Measurements from ENCODE around the gene NSG2.
"Not testable (repeated sequence)": the region's sequence is repeated elsewhere in the genome, so short reads cannot be mapped to it uniquely, and the experiment has no call there.

Gene NSG2

DNA sequence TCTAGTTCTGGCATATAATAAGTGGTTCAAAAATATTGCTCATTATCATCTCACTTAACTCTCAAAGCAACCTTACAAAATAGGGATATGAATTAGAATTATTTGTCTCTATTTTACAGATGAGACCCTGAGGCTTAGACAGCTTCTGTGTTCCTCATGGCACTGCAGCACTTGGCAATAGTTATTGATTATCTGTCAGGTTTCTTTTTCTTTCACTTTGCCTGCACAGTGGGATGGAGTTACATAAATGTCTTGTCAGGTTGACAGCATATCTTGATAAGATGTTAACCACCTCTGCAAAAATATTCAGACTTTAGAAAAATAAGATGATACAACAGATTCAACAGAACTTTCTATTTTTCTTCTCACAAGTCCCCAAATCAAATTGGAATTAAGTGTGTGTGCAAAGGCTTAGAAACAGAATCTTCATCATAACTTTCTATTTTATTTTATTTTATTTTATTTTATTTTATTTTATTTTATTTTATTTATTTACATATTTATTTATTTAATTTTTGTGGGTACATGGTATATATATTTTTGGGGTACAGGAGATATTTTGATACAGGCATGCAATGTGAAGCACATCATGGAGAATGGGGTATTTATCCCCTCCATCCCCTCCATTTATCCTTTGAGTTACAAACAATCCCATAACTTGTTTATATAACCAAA, 17.7 kb downstream of the NSG2 start:
- DNase-seq = no peak

GRCh38 chr5:174064171-174064570, 18.7 kb downstream of the NSG2 start:
- DNase-seq = no peak

DNA sequence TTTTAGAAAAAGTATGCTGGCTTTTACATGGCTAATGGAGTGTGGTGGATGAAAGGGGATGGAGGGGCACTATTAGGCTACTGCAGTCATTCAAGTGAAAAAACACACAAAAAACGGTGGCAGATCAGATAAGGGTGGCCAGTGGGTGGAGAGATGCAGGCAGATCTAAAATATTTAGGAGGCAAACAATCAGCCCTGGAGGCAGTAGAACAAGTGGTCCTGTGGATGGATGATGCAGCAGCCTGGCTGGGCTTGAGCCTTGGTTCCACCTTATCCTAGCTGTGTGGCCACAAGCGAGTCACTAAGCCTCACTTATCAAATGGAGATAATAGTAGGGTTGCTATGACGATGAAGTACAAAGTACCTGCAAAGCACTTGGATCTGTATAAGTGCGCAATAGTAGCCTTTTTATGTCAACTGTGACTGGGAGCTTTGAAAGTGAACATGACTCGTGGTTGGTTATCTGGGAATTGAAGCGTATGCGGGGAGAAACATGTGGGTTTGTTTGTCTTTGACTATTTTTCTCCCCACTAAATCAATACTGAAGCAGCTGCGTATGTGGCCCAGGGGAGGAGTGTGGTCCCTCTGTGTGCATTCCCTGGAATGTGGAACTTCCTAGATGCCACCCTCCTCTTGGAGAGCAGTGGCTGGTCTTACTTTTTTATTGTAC, 20.2 kb downstream of the NSG2 start:
- no peak for DNase-seq

DNA sequence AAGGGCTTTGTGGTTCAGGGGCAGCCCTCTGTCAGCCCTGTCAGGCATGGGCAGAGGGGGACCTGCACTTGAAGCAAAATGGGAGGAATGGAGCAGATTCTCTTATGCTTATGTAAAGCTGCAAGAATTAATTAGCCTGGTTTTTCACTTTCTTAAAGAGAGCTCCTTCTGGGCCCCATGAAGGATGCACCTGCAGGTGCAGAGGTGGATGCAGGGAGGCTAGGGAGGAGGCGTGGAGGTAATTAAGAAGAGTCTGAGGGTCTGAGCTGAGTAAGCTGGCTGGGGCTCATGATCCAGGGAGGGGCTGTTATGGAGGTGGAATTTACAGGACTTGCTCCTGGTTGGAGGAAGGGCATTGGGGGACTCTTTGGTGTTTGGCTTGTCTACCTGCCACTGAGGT, 22.0 kb downstream of the NSG2 start:
- DNase-seq = no peak

DNA sequence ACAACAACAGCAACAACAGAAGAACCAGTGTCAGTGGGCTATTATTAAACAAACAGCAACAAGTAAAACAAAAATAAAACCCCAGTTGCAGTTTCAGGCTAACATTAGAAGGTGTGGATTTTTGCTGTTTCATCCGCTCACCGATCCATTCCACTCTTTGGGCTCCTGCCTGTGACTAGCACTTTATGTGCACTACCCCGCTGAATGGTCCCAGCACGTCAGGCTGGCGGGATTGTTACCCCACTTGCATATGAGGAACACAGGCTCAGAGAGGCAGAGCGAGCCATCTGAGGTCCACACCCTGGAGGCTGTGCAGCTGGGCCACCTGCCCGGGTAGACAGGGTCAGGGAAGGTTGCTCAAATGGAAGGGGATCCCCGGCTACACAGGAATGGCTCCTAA, 26.0 kb downstream of the NSG2 start:
- DNase-seq = no peak

DNA sequence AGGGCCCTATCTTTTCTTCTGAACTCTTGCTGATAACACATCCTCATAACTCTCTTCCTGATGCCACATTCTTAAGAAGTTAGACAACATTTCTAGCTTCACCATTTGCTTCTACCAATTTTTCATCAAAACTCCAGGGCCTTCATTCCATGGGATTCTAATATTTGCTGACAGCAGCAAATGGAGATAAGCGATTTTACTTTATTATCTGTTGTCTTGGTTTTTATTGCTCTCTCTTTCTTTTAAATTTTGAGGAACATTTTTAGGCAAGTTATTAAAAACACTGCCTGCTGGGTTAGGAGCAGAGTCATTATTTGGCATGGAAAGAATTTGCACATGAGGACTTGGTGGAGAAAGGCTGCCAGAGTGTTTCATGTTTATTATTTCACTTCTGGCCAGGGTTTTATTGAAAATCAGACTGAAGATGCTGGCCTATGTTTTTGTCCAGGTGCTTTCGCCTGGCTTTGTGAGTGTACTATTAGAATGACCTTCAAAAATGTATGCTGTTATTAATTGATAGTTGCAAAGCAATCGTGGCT, 27.7 kb downstream of the NSG2 start:
- DNase-seq = no peak

DNA sequence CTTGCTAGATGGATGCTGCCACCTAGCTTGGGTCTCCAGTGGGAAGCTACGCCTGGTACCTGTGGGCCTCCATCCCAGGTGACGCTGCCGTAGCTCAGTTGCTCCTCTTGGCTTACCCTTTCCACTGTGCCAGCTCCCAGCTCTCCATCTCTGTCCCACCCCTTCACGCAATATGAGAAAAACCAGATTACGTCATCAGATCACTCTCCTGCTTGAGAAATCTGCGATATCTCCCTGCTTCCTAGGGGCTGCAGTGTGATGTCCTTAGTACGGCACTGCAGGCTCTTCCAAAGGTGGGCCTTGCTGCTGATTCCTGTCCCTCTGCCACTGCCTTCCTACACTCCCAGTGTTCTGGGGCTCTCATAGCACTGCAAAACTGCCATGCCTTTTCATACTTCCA, 28.9 kb downstream of the NSG2 start:
- DNase-seq = no peak

DNA sequence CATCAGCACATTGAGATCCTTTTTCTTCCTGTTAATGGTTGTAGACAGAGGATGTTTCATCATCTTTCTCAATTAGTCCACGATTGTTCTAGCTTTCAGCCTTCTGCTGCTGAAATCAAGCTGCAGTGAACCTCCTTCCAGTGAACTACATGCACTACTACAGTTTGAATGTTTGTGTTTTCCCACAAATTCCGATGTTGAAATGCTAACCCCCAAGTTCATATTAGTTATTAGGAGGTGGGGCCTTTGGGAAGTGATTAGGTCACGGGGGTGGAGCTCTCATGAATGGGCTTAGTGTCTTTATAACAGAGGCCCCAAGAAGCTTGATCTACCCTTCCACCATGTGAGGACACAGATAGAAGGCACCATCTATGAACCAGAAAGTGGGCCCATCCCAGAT, 32.9 kb downstream of the NSG2 start:
- DNase-seq = no peak

DNA sequence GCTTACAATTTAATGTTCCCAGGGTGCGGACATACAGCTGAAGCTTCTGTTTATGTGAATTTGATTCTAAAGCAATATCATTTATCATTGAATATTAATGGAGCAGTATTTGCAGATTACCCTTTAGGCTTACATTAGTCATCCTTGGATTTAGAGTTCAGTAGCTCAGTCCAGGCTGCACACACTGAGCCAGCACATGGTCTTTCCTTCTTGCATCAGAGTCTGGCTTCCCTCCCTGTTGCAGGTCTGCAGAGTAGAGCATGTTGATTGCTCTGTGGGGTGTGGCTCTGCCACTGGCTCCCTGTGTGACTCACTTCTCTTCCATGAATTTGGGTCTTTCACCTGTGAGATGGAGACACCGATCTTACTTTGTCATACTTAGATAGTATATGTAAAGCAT, 36.8 kb downstream of the NSG2 start:
- DNase-seq = no peak

- no peak for DNase-seq
These were observed 37.7 kb downstream of the NSG2 start for GRCh38 chr5:174083056-174083827.

DNA sequence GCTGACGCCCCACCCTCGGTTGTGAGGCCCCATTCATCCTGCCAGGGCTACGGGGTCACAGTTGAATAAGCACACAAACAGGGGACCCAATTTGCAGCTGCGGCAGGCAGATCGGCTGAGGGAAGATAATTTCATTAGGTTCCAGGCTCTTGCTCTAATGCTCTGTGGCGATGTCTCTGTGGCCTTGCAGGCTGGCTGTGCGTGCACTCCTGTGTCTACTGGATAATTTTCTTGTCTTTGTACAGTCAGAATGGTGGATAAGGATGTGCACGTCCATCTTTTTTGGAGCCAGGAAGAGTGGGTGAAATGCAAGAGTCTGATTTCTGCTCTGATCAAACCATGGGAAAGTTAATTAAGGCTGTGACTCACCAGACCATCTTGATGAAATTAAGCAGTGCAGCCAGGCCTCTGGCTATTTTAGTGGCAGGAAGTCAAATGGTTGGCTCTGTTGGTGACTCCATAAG, 39.2 kb downstream of the NSG2 start:
- DNase-seq = no peak

GRCh38 chr5:174086751-174087150, 41.2 kb downstream of the NSG2 start:
- DNase-seq = no peak

DNA sequence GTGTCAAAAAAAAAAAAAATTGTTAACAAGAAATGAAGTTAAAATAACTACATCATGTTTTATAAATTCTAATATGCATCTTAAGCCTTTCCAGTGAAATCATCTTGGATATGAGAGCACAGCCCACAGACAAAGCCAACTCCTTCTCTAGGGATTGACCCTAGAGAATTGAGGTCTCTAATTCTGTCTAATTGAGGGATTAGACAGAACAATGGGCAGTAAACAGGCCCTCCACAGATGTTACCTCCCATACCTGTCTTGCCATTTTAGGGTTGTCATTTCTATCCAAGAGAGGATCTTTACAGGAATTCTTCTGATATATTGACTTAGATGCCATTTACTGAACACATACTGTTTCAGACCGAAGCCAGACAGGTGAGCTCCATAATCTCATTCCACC, 42.3 kb downstream of the NSG2 start:
- no peak for DNase-seq

DNA sequence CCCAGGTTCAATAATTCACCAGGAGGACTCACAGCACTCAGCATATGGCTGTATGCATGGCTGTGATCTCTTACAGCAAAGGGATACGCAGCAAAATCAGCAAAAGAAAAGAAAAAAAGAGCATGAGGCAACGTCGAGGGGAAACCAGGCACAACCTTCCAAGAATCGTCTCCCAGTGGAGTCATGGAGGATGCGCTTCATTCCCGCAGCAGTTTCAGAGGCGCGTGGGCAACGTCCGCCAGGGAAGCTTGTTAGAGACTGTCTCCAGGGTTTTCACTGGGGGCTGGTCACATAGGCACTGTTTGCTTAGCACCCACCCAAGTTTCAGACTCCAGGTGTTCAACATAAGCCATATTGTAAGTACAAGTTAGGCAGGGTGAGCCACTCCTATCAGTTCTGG, 44.6 kb downstream of the NSG2 start:
- no peak for DNase-seq

- no peak for DNase-seq
These were observed 47.6 kb downstream of the NSG2 start for GRCh38 chr5:174093123-174093522.

GRCh38 chr5:174094857-174095606, 49.5 kb downstream of the NSG2 start:
- no peak for DNase-seq

DNA sequence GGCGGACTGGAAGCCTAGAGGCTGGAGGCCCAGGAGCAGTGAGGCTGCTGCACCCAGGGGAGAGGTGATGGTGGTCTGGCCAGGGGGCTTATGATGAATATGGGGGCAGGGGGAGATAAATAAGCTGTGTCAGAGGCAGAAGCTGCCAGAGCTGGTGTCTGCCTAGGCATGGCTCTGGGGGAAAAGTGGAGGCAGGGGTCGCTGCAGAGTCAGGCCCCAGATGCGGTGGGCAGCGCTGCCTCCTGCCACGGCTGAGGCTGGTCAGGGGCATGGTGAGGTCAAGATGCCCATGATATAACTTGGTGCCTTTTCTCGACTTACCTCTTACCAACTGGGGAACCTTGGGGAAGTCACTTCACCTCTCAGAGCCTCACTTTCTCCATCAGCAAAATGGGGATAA, 51.1 kb downstream of the NSG2 start:
- DNase-seq = no peak

DNA sequence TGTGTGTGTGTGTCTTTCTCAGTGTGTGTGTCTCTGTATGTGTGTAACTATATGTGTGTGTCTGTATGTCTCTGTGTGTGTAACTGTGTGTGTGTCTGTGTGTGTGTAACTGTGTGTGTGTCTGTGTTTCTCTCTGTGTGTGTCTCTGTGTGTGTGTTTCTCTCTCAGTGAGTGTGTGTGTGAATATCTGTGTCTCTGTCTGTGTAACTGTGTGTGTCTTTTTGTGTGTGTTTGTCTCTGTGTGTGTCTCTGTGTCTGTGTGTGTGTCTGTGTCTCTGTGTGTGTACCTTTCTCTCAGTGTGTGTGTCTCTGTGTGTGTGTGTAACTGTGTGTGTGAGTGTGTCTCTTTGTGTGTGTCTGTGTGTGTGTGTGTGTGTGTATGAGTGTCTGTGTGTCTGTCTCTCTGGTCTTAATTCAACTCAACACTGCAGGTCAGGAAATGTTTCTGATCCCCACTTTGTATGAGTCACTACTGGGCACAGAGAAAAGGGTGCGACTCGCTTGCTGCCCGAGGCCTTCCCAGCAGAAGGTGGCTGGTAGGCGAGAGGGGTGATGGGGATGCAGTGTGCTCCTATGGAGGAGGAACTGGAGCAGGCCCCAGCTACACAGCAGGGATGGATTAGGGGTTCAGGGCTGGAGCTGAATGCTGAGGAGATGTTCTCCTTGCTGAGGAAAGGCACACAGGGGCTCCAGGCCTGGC, 52.1 kb downstream of the NSG2 start:
- no peak for DNase-seq

DNA sequence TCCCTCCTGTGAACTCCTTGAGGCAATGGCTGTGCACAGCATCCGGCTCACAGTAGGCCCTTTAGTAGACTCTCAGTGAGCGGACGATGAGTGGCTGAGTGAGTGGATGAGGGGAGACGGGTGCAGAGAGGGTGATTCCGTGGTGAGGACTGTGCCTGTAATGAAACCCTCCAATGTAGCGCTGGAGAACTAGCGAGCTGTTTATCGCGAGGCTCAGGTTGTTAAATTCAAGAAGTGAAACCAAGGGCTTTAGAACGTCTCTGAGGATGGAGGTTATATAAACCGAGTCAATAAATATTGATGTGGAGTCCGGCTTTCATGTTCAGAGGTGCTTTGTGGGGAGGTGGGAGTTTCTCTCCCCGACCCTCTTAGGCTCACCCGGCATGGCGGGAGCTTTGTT, 53.2 kb downstream of the NSG2 start:
- no peak for DNase-seq

GRCh38 chr5:174100490-174100889, 55.0 kb downstream of the NSG2 start:
- DNase-seq = no peak

DNA sequence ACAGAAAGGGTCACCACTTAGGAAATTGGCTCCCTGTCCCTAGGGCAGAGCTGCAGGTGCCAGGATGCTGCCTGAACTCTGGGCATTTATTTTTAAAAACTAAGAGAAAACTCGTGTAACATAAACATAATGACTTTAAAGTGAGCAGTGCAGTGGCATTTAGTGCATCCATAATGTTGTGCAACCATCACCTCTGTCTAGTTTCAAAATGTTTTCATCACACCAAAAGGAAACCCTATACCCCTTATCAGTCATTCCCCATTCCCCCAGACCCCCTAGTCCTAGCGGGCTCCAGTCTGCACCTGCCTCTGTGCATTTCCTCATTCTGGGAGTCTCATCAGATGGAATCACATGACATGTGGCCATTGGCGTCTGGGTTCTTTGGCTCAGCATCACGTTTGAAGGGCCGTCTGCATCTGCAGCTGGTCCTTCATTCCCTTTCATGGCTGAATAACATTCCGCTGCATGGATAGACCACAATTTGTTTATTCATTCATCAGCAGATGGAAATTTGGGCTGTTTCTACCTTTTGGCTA, 55.8 kb downstream of the NSG2 start:
- DNase-seq = no peak

GRCh38 chr5:174102574-174102973, 57.1 kb downstream of the NSG2 start:
- not testable (repeated sequence) for DNase-seq

Measured in CD4-positive, alpha-beta T cell treated with Interleukin-12 subunit alpha and Interleukin-12 subunit beta, for 1 hour (primary cell).